ENCODE results near the gene PGBD2. TPM values are rescaled to one million over a fixed set of nuclear protein-coding genes. Genes with fewer than 3 reads are reported as not detected.
A peak's percentile ranks its signal among the peaks of the same experiment; 100 is the strongest.

PGBD2 gene
- total and polyA plus RNA-seq, 2 of the 13 experiments (the other 11 are each of a cell fraction or from before 2014, with no cell fraction given), result 6.0 to 7.4 TPM

DNA sequence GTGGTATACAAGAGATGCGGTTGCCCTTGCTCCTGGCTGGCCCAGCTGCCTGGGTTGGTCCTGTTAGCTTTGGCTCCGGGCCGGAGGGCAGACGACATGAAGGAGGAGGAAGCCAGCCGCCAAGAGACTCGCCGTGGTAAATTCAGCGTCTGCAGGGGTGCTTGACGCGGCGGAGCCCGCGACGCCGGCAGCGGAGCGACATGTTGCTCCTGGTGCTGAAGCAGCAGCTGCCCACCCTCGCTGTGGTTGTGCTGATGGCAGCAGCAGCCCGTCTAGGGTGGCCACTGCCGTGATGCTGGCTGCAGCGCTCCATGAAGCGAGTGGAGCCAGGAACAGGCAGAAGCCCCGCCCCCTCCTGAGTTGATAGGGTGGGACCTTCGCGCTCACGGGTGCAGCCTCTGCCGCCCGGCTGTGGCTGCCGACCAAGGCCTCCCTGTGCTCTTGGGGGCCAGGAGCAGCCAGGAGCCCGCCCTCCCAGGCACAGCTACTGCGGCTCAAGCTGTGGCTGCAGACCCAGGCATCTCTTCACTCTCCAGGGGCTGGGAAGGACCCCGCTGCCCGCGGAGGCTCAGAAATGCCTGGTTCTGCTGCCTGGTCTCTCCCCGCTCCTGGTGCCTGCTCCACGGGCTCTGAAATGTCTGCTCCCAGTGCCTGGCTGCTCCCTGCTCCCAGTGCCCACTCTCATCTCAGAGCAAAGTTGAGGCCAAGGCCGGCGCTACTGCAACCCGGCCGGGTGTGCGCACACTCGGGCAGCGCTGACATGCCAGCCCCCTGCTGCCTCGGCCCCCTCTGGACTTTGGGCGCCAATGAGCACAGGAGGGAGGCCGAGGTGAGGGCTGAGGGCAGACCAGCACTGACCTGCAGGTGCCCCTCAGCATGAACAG is 42.8 kb upstream of the PGBD2 start (continued):
- TF ChIP-seq ARHGAP35 (CRISPR knock-in tag; IDR thresholded peaks at IDR 0.05; ENCODE audit: borderline replicate concordance) (no peak; the same call in none of the 2 replicates), ZNF124 (CRISPR knock-in tag; IDR thresholded peaks at IDR 0.05) (no peak), ZNF121 (CRISPR knock-in tag; IDR thresholded peaks at IDR 0.05) (peak; percentile 25; the same call in 1 of the 2 replicates), ZNF839 (CRISPR knock-in tag; IDR thresholded peaks at IDR 0.05; ENCODE audit: borderline replicate concordance) (no peak; the same call in 1 of the 2 replicates), ZNF350 (CRISPR knock-in tag; IDR thresholded peaks at IDR 0.05; ENCODE audit: borderline replicate concordance, low read depth) (peak; percentile 56), GLI4 (CRISPR knock-in tag; IDR thresholded peaks at IDR 0.05; ENCODE audit: borderline replicate concordance) (no peak), MAFG (CRISPR knock-in tag; IDR thresholded peaks at IDR 0.05) (no peak), ZNF343 (CRISPR knock-in tag; IDR thresholded peaks at IDR 0.05) (no peak)
- TF ChIP-seq, protein P1, sequence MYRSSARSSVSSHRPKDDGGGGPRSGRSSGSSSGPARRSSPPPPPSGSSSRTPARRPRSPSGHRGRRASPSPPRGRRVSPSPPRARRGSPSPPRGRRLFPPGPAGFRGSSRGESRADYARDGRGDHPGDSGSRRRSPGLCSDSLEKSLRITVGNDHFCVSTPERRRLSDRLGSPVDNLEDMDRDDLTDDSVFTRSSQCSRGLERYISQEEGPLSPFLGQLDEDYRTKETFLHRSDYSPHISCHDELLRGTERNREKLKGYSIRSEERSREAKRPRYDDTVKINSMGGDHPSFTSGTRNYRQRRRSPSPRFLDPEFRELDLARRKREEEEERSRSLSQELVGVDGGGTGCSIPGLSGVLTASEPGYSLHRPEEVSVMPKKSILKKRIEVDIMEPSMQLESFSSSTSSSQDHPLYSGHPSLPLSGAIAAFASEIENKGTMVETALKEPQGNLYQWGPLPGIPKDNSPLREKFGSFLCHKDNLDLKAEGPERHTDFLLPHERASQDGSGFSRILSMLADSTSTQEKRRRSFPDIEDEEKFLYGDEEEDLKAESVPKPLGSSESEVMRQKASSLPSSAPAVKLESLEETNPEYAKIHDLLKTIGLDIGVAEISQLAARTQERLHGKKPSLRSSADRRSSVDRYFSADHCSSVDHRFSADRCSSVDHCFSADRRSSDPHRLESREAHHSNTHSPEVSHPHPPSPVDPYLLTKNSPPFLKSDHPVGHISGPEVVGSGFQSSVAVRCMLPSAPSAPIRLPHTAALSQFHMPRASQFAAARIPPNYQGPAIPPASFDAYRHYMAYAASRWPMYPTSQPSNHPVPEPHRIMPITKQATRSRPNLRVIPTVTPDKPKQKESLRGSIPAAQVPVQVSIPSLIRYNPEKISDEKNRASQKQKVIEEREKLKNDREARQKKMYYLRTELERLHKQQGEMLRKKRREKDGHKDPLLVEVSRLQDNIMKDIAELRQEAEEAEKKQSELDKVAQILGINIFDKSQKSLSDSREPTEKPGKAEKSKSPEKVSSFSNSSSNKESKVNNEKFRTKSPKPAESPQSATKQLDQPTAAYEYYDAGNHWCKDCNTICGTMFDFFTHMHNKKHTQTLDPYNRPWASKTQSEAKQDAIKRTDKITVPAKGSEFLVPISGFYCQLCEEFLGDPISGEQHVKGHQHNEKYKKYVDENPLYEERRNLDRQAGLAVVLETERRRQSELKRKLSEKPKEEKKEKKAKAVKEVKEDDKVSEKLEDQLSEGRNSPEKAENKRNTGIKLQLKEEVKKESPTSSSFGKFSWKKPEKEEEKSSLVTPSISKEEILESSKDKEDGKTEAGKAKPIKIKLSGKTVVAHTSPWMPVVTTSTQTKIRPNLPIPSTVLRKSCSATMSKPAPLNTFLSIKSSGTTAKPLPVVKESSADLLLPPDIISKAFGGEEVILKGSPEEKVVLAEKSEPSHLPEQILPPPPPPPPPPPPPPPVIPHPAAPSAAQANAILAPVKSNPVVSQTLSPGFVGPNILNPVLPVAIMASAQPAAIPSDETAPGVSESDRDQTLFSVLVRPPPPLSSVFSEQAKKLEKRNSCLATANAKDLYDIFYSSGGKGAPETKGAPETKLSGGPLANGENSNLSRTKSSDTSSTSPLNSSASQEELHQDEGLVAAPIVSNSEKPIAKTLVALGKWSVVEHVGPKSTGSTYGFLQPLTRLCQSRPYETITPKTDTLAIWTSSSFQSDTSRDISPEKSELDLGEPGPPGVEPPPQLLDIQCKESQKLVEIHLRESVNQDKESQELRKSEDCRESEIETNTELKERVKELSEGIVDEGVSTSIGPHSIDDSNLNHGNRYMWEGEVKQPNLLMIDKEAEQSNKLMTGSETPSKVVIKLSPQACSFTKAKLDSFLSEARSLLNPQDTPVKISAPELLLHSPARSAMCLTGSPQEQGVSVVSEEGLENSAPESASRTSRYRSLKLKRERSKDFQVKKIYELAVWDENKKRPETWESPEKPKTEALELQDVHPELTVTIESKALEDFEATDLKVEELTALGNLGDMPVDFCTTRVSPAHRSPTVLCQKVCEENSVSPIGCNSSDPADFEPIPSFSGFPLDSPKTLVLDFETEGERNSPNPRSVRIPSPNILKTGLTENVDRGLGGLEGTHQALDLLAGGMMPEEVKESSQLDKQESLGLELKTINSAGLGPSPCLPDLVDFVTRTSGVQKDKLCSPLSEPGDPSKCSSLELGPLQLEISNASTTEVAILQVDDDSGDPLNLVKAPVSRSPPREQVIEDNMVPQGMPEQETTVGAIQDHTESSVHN (CRISPR knock-in tag; IDR thresholded peaks at IDR 0.05), result no peak
- TF ChIP-seq, protein P2, sequence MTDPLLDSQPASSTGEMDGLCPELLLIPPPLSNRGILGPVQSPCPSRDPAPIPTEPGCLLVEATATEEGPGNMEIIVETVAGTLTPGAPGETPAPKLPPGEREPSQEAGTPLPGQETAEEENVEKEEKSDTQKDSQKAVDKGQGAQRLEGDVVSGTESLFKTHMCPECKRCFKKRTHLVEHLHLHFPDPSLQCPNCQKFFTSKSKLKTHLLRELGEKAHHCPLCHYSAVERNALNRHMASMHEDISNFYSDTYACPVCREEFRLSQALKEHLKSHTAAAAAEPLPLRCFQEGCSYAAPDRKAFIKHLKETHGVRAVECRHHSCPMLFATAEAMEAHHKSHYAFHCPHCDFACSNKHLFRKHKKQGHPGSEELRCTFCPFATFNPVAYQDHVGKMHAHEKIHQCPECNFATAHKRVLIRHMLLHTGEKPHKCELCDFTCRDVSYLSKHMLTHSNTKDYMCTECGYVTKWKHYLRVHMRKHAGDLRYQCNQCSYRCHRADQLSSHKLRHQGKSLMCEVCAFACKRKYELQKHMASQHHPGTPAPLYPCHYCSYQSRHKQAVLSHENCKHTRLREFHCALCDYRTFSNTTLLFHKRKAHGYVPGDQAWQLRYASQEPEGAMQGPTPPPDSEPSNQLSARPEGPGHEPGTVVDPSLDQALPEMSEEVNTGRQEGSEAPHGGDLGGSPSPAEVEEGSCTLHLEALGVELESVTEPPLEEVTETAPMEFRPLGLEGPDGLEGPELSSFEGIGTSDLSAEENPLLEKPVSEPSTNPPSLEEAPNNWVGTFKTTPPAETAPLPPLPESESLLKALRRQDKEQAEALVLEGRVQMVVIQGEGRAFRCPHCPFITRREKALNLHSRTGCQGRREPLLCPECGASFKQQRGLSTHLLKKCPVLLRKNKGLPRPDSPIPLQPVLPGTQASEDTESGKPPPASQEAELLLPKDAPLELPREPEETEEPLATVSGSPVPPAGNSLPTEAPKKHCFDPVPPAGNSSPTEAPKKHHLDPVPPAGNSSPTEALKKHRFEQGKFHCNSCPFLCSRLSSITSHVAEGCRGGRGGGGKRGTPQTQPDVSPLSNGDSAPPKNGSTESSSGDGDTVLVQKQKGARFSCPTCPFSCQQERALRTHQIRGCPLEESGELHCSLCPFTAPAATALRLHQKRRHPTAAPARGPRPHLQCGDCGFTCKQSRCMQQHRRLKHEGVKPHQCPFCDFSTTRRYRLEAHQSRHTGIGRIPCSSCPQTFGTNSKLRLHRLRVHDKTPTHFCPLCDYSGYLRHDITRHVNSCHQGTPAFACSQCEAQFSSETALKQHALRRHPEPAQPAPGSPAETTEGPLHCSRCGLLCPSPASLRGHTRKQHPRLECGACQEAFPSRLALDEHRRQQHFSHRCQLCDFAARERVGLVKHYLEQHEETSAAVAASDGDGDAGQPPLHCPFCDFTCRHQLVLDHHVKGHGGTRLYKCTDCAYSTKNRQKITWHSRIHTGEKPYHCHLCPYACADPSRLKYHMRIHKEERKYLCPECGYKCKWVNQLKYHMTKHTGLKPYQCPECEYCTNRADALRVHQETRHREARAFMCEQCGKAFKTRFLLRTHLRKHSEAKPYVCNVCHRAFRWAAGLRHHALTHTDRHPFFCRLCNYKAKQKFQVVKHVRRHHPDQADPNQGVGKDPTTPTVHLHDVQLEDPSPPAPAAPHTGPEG (CRISPR knock-in tag; IDR thresholded peaks at IDR 0.05), result no peak
- TF ChIP-seq, protein P3, sequence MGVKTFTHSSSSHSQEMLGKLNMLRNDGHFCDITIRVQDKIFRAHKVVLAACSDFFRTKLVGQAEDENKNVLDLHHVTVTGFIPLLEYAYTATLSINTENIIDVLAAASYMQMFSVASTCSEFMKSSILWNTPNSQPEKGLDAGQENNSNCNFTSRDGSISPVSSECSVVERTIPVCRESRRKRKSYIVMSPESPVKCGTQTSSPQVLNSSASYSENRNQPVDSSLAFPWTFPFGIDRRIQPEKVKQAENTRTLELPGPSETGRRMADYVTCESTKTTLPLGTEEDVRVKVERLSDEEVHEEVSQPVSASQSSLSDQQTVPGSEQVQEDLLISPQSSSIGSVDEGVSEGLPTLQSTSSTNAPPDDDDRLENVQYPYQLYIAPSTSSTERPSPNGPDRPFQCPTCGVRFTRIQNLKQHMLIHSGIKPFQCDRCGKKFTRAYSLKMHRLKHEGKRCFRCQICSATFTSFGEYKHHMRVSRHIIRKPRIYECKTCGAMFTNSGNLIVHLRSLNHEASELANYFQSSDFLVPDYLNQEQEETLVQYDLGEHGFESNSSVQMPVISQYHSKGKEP (CRISPR knock-in tag; IDR thresholded peaks at IDR 0.05), result no peak

All from HepG2 (cell line).